Muscle of back (tissue), 11 donors: ENCODE results near the gene KRTAP5-3. TPM values are rescaled to one million over a fixed set of nuclear protein-coding genes. Genes with fewer than 3 reads are reported as not detected.
A peak's percentile ranks its signal among the peaks of the same experiment; 100 is the strongest.
"Not testable (repeated sequence)": the region's sequence is repeated elsewhere in the genome, so short reads cannot be mapped to it uniquely, and the experiment has no call there.

Experiments
- DNase-seq, 3 donors: peaks; one replicate each; pipeline versions ENCODE4 v3.0.0 to v3.0.0-alpha.2; 2013
- polyA plus RNA-seq, 10 donors: library from polyadenylated mRNA; unstranded; fragments of 120-200 nt; gene quantifications; one replicate each; pipeline ENCODE4 v1.2.1, GENCODE V29; 2013; ENCODE audit not compliant: insufficient read length in 10 of 10

The KRTAP5-3 gene
- polyA plus RNA-seq, 10 donors, result not detected

DNA sequence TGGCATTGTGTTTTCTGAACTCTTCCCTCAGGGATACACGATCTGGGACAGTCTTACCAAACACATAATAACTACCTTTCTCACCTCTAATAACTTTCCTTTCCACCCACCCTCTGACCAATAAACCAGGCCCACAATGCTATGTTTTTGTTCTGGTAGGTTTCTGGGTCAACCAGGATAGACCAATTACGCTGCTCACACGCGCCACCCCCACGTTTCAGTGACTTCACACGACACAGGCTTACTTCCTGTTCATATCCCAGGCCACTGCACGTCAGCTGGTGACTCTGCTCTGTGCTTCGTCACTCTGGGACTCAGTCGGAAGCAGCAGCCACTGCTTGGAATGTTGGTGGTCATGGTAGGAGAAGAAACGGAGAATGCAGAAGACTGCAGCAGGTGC is 11.2 kb upstream of the KRTAP5-3 start:
- no peak for DNase-seq

DNA sequence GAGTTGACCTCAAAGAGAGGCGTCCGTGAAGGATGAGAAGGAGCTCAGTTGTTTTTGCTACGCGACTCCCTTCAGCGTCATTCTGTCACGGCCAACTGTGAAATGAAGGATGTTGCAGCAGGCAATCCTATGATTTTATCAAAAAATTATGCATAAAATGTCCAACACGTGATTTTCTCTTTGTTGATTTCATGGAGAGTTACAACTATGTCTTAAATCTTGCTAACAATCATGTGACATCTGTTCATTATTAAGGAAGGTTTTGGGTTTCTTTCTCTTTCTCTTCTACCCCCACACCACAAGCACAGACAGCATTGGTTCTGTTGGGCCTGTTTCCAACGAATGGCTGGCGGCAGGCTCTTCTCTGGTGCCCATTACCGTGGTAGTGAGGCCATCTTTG is 10.0 kb upstream of the KRTAP5-3 start:
- DNase-seq, result no peak

DNA sequence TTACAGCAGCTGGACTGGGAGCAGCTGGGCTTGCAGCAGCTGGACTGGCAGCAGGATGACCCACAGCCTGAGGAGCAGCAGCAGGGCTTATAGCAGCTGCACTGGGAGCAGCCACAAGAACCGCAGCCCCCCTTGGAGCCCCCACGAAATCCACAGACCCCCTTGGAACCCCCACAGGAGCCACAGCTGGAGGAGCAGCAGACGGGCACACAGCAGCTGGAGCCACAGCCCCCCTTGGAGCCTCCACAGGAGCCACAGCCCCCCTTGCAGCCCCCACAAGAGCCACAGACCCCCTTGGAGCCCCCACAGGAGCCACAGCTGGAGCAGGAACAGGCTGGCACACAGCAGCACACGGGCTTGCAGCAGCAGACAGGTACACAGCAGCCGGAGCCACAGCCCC is 362 bp downstream of the KRTAP5-3 start:
- not testable (repeated sequence) for DNase-seq

DNA sequence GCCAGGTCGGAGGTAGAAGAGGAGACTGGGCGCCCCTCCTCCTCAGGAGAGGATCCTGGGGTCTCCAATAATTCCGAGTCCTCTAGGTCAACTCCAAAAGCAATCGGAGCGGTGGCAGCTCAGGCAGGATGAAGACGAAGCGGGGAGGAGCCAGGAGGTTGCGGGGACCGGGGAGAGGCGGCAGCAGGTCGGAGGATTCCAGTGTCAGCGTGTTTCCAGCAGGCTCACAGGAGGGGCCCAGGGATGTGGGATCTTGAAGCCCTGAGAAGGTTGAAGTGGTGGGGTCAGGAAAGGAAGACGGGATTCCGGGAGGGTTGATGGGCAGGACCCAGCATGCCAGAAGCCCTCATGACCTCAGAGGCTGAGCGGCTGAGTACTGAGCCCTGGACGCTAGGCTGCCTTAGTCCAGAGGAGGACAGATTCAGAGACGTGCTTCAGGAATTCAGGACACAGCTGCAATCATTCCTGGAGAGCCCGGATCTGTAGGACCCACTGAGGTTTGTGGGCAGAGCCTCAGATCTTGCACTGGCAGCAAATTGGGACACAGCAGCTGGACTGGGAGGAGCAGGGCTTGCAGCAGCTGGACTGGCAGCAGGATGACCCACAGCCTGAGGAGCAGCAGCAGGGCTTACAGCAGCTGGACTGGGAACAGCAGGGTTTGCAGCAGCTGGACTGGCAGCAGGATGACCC is 962 bp downstream of the KRTAP5-3 start:
- not testable (repeated sequence) for DNase-seq

DNA sequence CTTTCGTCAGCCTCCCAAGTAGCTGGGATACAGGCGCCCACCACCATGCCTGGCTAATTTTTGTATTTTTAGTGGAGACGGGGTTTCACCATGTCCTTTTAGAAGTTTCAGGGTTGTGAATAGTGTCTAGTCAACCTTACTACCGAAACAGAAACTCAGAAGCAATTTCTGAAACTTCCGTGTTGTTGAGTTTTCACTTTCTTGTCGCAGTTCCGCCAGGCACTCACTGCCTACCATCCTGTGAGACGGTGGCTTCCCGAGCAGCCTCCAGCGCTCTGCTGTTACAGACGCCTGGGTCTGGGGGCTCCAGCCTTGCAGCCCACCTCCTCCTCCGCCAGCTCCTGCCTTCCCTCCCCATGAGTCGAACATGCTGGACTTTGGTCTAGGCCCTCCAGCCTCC is 2.3 kb downstream of the KRTAP5-3 start:
- not testable (repeated sequence) for DNase-seq

DNA sequence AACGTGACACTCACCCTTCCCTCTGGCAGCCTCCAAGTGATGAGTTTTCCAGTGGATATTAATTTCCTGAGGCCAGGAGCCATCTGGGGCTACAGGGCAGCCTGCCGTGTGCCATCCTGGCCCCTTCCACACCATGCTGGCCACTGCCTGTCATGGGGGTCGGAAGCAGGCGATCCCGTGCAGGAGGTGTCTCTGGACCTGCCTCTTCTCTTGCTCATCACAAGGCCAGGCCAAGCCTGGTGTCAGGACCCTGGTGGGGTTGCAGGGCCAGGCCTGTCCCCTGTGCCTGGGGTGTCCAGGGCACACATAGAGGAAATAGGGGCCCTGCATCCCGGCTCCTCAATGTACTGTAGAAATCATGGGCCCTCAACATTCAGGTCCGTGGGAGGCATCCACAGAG is 3.6 kb downstream of the KRTAP5-3 start:
- DNase-seq, result no peak

DNA sequence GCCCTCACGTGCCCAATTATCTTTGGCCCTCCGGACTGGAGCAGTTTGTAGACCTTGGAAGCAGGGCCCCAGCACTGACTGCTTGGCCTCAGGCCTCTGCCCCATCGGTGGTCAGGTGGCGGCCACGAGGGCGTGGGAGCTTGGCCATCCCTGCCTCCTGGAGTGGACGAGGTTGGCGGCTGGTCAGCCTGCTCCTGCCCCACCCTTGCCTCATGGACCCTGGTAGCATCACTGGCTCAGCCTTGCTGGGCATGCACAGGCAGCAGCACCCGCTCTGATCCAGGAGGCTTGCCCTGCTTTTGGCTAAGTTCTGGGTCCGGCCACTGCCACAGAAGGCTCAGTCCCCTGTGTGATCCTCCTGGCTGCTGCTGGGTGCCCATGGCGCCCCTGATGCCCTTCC is 4.1 kb downstream of the KRTAP5-3 start:
- no peak for DNase-seq

DNA sequence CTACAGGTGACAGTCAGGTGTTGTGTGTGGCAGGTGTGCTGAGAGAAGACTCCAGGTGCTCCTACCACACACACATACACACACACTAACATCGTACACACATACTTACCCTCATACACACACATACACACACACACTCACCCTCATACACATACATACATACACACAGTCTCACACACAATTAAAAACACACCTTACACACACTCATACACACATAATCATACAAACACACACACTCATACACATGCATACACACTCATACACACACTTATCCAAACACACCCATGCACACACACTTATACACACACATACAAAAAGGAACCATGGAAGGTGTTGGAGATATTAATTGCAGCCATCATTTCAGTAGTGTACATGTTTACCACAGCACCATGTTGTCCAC is 4.6 kb downstream of the KRTAP5-3 start:
- no peak for DNase-seq

DNA sequence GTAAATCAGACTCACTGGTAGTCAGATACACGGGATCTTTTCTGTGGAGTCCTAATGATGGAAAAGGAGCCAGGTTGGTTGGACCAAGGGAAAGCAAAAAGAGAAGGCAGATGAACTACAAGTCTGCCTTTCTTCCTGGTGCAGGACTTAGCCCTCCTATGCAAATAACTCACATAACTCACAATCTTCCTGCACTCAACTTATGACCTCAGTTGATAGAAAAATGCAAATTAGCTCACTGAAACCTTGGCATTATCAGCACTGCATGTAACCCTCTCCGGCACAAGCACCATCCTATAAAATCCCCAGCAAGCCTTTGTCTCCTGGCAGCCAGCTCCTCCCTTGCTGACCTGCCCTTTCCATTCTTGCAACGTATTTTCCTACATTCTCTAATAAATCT is 6.6 kb downstream of the KRTAP5-3 start:
- DNase-seq, result not testable (repeated sequence)

DNA sequence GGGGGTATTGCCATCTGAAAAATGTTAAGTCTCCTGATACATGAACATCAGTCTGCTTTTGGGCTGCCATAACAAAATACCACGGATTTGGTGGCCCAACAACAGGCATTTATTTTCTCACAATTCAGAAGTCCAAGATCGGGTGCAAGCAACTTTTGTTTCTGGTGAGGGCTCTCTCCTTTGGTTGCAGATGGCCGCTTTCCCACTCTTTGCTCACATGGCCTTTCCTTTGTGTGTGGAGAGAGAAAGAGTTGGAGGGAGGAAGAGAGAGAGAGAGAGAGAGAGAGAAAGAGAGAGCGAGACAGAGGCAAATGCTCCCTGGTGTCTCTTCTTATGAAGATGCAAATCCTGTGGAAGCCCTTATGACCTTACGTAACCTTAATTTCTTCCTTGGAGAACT is 7.6 kb downstream of the KRTAP5-3 start:
- no peak for DNase-seq

DNA sequence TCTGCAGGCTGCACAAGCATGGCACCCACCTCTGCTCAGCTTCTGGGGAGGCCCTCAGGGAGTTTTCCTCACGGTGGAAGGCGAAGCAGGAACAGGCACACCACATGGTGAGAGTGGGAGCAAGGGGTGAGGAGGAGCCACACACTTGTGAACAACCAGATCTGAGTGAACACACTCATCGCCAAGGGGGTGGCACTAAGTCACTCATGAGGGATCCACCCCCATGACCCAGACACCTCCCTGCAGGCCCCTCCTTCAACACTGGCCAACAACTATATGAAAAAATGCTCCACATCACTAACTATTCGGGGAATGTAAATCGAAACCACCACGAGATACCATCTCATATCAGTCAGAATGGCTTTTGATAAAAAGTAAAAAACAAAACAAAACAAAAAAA is 9.4 kb downstream of the KRTAP5-3 start:
- DNase-seq, result no peak

DNA sequence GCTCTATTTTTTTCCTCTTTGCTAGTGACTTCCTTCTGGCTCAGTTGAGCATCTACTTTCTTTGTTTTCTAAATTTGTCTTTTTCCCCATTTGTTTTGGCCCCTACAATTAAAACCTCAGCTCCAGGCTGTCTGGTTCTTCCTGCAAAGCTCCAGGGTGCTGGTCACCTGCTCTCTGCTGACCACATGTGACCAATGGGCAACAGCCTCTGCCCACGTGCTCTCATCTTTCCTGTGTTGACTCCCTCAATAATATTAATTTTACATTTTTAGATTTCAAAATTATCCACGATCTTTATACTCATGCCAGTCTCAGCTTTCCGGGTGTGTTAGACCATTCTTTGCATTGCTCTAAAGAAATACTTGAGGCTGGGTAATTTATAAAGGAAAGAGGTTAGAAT is 9.9 kb downstream of the KRTAP5-3 start:
- not testable (repeated sequence) for DNase-seq

DNA sequence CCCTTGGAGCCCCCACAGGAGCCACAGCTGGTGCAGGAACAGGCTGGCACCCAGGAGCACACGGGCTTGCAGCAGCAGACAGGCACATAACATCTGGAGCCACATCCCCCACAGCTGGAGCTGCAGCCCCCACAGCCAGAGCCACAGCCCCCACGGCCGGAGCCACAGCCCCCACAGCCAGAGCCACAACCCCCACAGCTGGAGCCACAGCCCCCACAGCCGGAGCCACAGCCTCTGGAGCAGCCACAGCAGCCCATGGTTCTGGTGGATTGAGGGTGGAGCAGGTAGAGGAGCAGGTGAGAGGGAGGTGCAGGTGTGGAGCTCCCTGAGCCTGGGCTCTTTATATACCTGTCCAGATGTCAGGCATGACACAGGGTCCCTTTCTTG is 10.3 kb downstream of the KRTAP5-3 start, which contains the start of gene KRTAP5-2:
KRTAP5-2 (minus strand) TSS at position 301 of the 387 bp plus-strand sequence; CDS start at position 257, 44 bp downstream.
- DNase-seq, result no peak

DNA sequence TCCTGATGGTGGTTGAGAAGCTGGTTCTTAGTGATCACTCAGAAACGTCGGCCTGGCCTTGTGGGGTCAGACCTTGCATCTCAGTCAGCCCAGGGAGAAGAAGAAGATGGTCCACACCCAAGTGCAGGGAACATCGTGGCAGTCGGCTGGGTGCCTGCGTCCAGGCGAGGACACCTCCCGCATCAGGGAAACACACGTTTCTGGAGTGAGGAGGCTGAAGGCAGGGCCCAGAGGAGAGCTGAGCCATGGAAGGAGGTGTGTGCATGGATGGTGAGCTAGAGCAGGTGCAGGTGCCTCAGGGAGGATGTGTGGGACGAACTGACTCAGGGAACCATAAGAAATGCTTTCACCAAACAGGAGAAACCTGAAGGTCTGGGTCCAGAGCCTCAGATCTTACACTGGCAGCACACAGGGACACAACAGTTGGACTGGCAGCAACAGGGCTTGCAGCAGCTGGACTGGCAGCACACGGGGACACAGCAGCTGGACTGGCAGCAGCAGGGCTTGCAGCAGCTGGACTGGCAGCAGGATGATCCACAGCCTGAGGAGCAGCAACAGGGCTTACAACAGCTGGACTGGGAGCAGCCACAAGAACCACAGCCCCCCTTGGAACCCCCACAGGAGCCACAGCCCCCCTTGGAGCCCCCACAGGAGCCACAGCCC is 10.8 kb downstream of the KRTAP5-3 start:
- peak in 1 of 3 donors; percentile 16 for DNase-seq

DNA sequence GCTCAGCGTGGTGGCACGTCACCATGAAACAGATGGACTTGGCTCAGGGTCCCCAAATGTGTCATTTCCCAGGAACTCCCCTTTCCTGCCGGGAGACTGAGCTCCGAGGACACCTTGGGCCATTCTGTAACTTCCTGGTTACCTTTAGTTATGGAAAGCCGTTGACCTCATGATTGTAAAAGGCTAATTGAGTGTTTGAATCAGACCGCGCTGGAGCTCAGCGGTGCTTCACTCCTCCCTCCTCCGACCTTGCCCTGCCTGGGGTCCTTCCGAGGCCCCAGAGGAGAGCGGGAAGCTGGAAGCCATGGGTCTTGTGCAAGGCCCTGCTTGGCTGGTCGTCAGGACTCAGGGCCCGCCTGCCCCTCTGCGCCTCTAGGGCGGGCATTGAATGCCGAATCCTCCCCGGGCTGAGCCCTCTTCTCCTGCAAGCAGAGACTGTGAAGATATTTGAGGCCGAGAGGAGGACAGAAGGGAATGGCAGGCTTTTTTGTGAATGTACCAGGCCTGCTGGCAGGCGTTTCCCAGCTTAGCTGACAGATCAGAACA is 11.6 kb downstream of the KRTAP5-3 start:
- DNase-seq, result not testable (repeated sequence)

DNA sequence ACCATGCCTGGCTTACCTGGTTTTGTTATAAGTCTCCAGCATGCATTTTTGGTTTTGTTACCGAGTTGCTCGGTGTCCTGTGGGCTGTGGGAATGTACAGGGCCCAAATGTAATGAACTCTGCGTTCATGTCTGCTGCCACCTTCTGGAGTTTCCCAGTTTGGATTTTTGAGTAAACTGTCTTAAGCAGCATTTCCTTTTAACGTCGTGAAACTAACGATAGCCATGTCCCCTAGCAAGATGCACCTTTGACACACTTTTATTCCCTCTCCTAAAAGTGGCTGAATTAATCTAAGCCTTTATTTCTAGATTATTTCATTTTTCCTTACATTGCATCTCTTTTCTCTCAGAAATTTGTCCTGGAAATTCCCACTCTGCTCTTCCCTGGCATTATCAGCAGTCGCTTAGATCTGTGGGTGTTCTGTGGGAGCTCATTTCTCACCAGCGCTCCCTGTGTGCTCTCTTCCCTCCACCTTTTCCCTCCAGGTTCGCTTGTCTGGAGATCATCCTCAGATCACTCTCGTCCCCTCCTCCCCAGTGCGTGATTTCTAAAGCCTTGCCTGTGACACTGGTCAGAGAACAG is 12.2 kb downstream of the KRTAP5-3 start:
- not testable (repeated sequence) for DNase-seq

DNA sequence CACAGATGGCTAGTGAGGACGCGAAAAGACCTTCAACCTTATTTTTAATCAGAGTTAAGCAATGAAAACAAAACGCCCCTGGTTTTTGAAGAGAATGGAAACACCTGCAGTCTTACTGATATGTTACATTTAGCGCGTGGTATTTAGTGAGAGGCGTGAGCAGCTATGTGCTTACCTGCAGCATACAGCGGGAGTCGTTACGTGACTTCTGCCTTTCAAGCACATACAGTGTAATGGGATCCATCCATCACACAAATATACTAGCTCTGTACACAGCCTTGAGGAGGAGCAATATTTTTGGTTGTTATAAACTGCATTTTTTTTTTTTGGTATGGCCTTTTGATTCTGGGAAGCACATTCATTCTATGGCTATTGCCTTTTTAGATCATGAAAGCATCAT is 15.6 kb downstream of the KRTAP5-3 start:
- DNase-seq, result no peak

DNA sequence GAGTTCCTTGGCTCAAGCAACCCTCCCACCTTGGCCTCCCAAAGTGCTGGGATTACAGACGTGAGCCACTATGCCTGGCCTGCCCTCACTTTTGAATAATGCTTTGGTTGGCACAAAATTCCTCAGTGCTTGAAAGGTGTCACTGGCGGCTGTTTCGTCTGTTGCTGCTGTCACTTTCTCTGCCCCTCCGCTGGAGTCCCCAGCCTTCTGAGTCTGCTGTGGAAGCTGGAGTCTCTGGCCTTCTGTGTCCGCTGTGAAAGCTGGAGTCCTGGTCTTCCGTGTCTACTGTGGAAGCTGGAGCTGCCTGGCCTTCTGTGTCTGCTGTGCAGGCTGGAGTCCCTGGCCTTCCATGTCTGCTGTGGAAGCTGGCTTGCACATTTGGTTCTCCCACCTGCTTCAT is 18.3 kb downstream of the KRTAP5-3 start:
- DNase-seq, result no peak

DNA sequence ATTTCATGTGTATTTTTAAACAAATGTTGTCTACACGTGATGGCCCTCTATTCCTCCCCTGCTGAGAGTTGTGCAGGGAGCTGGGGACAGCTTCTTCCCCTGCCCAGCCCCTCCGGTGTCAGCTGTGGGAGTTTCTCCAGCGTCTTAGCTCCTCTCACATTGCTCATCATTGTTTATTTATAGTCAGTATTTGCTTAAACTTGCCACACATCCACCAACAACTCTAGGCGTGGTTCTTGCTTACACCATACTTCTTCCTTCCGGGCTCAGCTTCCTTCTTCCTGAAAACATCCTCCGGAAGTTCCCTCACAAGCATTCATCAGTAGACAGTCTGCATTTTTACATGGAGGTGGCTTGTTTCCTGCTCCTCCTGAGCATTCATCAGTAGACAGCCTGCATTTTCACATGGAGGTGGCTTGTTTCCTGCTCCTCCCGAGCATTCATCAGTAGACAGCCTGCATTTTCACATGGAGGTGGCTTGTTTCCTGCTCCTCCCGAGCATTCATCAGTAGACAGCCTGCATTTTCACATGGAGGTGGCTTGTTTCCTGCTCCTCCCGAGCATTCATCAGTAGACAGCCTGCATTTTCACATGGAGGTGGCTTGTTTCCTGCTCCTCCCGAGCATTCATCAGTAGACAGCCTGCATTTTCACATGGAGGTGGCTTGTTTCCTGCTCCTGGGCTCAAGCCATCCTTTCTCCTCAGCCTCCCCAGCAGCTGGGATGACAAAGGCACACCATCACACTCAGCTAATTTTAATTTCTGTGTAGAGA is 18.9 kb downstream of the KRTAP5-3 start:
- DNase-seq, result peak in 1 of 3 donors; percentile 4

DNA sequence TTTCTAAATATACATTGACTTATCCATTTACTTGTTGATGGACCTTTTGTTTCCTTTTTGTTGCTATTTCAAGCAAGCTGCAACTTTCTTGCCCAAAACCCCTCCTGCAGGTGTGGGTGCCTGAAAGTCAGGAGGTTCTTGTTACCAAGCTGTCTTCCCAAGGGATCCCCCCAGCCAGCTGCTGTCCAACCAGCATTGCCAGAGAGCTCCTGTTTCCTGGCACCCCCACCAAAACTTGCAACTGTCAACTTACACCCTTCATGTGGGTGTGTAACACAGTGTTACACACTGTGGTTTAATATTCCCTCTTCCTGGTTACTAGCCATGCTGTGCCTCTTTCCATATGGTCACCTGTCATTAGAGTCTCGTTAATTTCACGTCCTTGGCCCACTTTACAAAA is 21.6 kb downstream of the KRTAP5-3 start:
- peak in 1 of 3 donors; percentile 5 for DNase-seq

DNA sequence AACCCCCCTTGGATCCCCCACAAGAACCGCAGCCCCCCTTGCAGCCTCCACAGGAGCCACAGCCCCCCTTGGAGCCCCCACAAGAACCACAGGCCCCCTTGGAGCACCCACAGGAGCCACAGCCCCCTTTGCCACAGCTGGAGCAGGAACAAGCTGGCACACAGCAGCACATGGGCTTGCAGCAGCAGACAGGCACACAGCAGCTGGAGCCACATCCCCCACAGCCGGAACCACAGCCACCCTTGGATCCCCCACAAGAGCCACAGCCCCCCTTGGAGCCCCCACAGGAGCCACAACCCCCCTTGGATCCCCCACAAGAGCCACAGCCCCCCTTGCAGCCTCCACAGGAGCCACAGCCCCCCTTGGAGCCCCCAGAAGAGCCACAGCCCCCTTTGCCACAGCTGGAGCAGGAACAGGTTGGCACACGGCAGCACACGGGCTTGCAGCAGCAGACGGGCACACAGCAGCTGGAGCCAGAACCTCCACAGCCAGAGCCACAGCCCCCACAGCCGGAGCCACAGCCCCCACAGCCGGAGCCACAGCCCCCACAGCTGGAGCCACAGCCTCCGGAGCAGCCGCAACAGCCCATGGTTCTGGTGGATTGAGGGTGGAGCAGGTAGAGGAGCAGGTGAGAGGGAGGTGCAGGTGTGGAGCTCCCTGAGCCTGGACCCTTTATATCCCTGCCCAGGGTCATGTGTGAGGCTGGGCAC is 23.4 kb downstream of the KRTAP5-3 start, which contains the start of gene KRTAP5-1:
KRTAP5-1 (minus strand) TSS at position 623 of the 710 bp plus-strand sequence; CDS start at position 589, 34 bp downstream.
- not testable (repeated sequence) for DNase-seq
